ENCODE results near the gene AGAP5.

DNA sequence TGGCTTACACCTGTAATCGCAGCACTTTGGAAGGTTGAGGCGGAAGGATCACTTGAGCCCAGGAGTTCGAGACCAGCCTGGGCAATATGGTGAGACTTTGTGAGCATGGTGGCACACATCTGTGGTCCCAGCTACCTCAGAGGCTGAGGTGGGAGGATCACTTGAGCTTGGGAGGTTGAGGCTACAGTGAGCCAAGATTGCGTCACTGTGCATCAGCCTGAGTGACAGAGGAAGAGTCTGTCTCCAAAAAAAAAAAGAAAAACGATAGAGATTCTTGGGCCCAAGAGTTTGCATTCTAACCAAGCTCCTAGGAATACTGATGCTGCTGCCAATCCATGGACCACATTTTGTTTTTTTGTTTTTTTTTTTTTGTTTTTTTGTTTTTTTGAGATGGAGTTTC, 68.7 kb downstream of the AGAP5 start:
- no peak for TF ChIP-seq CTCF (IDR thresholded peaks at IDR 0.05)
- no peak for TF ChIP-seq POLR2A (IDR thresholded peaks at IDR 0.05)
